Measurements from ENCODE around the gene HOXD10. TPM values are rescaled to one million over a fixed set of nuclear protein-coding genes. Genes with fewer than 3 reads are reported as not detected.

Gene HOXD10
- total RNA-seq, 1 experiment from 2014 or later = not detected

- in situ Hi-C loops (cut with HindIII; ENCODE audit: low pct_unique_long_range_greater_than_20kb, low sequenced_read_pairs) (no loop called here), intact Hi-C loops (cut with micrococcal nuclease; ENCODE audit: unreplicated experiment) (loop anchor here (10.0 kb wide), 1 partner anchor 691 kb away; no protein-coding TSS in a partner anchor)
- Histone ChIP-seq H3K27ac (ENCODE audit: low read length) (no peak overlapping the region), H3K9me3 (ENCODE audit: control insufficient read depth, insufficient read depth, low read depth, low read length) (no peaks in the 10 kb centered on the region), H3K36me3 (ENCODE audit: control insufficient read depth, insufficient read depth, low read length) (no peaks in the 10 kb centered on the region), H3K4me1 (ENCODE audit: control insufficient read depth, insufficient read depth, low read length) (peaks cover 7% of the 10 kb centered on the region), H3K27me3 (ENCODE audit: control insufficient read depth, insufficient read depth, low read length) (no peaks in the 10 kb centered on the region), H3K4me3 (ENCODE audit: low read depth in 2 of 2, low read length in 2 of 2) (peak overlapping the region in 1 of 2 experiments; percentile 33; a peak in 1 of 4 replicates)
- ATAC-seq (no peak), DNase-seq (ENCODE audit: low read depth, low spot score) (no peak)
- BruUV-seq (replicated peaks) = no TSS peak
- ChIA-PET CTCF (no interaction called here), POLR2A (no interaction called here)
- TF ChIP-seq CTCF (IDR thresholded peaks at IDR 0.05) = no peak
- no peak for TF ChIP-seq REST (IDR thresholded peaks at IDR 0.05; ENCODE audit: insufficient read depth in 1 of 2, low read depth in 2 of 2, low read length in 1 of 2)
- TF ChIP-seq POLR2AphosphoS5 (IDR thresholded peaks at IDR 0.05; ENCODE audit: low read depth, low read length) = no peak
- no peak for TF ChIP-seq SIN3A (IDR thresholded peaks at IDR 0.05; ENCODE audit: borderline replicate concordance, insufficient read depth, low read depth, low read length)
- no peak for TF ChIP-seq TCF7L2 (IDR thresholded peaks at IDR 0.05; ENCODE audit: low read depth, low read length)
Observed at GRCh38 chr2:176123411-176124109, 7.0 kb downstream of the HOXD10 start.

DNA sequence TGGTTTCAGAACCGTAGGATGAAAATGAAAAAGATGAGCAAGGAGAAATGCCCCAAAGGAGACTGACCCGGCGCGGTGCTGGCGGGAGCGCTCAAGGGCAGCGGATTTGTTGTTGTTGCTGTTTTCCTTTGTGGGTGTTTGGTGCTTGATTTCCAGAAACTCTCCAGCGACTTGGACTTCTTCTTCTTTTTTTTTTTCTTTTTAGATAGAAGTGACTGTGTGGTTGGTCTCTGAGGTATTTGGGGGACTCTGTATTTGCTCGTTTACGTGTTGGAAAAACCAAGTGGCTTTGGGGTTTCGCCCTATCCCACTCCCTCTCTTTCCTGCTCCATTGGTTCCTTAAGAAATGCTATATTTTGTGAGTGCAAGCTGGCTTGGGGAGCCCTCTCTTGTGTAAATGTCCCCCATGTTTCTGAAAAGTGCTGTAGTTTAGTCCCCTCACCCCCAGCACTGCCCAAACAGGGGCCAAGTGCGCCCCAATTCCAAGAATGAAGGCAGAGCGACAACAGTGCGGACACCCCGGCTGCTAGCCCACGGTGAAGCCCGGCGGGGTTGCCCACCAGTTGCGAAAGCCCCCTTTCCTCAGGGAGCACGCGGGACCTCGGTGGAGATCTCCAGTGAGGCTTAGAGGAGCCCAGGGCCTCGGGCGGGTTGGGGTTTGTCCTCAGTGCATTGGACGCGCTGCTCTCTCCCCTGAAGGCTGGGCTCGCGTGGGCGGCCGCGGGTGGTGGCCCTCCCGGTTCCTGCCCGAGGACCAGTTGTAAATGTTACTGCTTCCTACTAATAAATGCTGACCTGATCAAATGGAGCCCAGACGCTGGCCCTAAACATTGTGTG, 7.8 kb downstream of the HOXD10 start:
- no peaks in the 10 kb centered on the region for H3K36me3 ChIP-seq (ENCODE audit: control insufficient read depth, insufficient read depth, low read length)
- peaks cover 7% of the 10 kb centered on the region for H3K4me1 ChIP-seq (ENCODE audit: control insufficient read depth, insufficient read depth, low read length)
- ATAC-seq (no peak), DNase-seq (ENCODE audit: low read depth, low spot score) (no peak)
- no peaks in the 10 kb centered on the region for H3K9me3 ChIP-seq (ENCODE audit: control insufficient read depth, insufficient read depth, low read depth, low read length)
- H3K27me3 ChIP-seq (ENCODE audit: control insufficient read depth, insufficient read depth, low read length) = no peaks in the 10 kb centered on the region
- intact Hi-C loops (cut with micrococcal nuclease; ENCODE audit: unreplicated experiment) (loop anchor here (10.0 kb wide), 1 partner anchor 690 kb away; no protein-coding TSS in a partner anchor), in situ Hi-C loops (cut with HindIII; ENCODE audit: low pct_unique_long_range_greater_than_20kb, low sequenced_read_pairs) (no loop called here)
- no peak overlapping the region for H3K27ac ChIP-seq (ENCODE audit: low read length)
- no TSS peak for BruUV-seq (replicated peaks)
- H3K4me3 ChIP-seq (ENCODE audit: low read depth in 2 of 2, low read length in 2 of 2) = no peak overlapping the region
- TF ChIP-seq SIN3A (IDR thresholded peaks at IDR 0.05; ENCODE audit: borderline replicate concordance, insufficient read depth, low read depth, low read length) (no peak), REST (IDR thresholded peaks at IDR 0.05; ENCODE audit: insufficient read depth in 1 of 2, low read depth in 2 of 2, low read length in 1 of 2) (no peak), TCF7L2 (IDR thresholded peaks at IDR 0.05; ENCODE audit: low read depth, low read length) (no peak), CTCF (IDR thresholded peaks at IDR 0.05) (no peak), POLR2AphosphoS5 (IDR thresholded peaks at IDR 0.05; ENCODE audit: low read depth, low read length) (no peak)
- POLR2A ChIA-PET = no interaction called here
- CTCF ChIA-PET = interaction anchor here (0.6 to 1.2 kb wide), 2 partner anchors 247 to 530 kb away, joined by 3 to 4 read pairs; no protein-coding TSS in a partner anchor

Data from Panc1 (cell line).